Measurements from ENCODE around the gene NOS2.
"Not testable (repeated sequence)": the region's sequence is repeated elsewhere in the genome, so short reads cannot be mapped to it uniquely, and the experiment has no call there.

Gene NOS2

DNA sequence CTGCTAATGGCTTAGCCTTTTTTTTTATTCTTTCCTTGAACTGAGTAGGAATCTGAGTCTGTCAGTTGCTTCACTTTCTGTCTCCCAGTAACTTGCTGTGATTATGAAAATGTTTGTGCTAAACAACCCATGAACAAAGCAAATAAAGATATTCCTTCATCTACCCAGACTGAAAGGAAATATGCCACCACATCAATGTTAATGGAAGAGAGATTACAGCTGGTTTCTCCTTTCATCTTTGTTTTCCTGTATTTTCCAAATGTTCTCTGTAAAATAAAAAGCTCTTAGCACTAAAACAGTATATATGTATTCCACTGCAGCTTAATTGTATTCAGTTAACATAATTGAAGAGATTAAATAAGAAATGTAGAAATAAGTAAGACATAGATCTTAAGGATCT is 67.6 kb downstream of the NOS2 start:
- DNase-seq (ENCODE audit: low read depth in 2 of 2, low spot score in 1 of 2): not testable (repeated sequence)

DNA sequence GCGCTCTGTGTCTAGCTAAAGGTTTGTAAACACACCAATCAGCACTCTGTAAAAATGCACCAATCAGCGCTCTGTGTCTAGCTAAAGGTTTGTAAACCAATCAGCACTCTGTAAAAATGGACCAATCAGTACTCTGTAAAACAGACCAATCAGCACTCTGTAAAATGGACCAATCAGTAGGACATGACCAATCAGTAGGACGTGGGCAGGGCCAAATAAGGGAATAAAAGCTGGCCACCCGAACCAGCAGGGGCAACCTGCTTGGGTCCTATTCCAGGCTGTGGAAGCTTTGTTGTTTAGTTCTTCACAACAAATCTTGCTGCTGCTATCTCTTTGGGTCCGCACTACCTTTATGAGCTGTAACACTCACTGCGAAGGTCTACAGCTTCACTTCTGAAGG is 74.3 kb downstream of the NOS2 start:
- DNase-seq (ENCODE audit: low read depth in 2 of 2, low spot score in 1 of 2): not testable (repeated sequence)

DNA sequence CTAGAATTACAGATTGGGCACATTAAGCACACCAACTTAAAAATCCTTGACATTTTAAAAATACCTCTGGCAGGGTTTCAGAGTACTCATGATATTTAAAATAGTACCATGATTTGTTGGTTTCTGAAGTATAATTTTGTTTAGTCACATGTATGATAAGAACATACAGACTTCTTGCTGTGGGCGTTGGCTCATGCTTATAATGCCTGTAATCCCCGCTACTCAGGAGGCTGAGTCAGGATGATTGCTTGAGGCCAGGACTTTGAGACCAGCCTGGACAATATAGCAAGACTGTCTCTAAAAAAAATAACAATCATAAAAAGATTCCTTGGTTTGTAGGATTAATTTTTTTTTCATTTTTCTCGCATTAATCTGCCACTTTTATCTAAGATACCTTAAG is 78.5 kb downstream of the NOS2 start:
- DNase-seq (ENCODE audit: low read depth in 2 of 2, low spot score in 1 of 2): no peak

All from stimulated activated CD8-positive, alpha-beta memory T cell treated with anti-CD3 and anti-CD28 coated beads, Interleukin-4, amount 100 ng/mL, for 1 hour (primary cell).